Neural crest cell (in vitro differentiated cells): ENCODE measurements around the gene ELOA. TPM values are rescaled to one million over a fixed set of nuclear protein-coding genes. Genes with fewer than 3 reads are reported as not detected.

ENCODE experiments used
- DNase-seq: peaks from one replicate; pipeline ENCODE4 v3.0.0; 2021; ENCODE audit warnings: low read depth, mixed read lengths, low spot score
- H3K27ac Mint-ChIP-seq: one replicate; pipeline ENCODE4 v1.8.0; 2021; ENCODE audit warnings: mild to moderate bottlenecking, mixed read lengths; ENCODE audit not compliant: unreplicated experiment
- H3K27me3 Mint-ChIP-seq: 2 replicates; pipeline ENCODE4 v1.8.0; 2021; ENCODE audit warnings: low read depth, mild to moderate bottlenecking, mixed read lengths
- H3K36me3 Mint-ChIP-seq: 2 replicates; pipeline ENCODE4 v1.8.0; 2021; ENCODE audit warnings: low read depth, mild to moderate bottlenecking, mixed read lengths
- H3K4me1 Mint-ChIP-seq: 2 replicates; pipeline ENCODE4 v1.8.0; 2021; ENCODE audit warnings: mixed read lengths
- H3K4me3 Mint-ChIP-seq: one replicate; pipeline ENCODE4 v1.8.0; 2021; ENCODE audit warnings: mild to moderate bottlenecking, mixed read lengths
- H3K9me3 Mint-ChIP-seq: 2 replicates; pipeline ENCODE4 v1.8.0; 2021; ENCODE audit warnings: mixed read lengths
- total RNA-seq: library from RNA; stranded (reverse); gene quantifications from 2 replicates; pipeline ENCODE4 v1.2.1, GENCODE V29; 2021
- TF ChIP-seq, protein P1 (sequence below): fragments of 200-600 bp; sonication (generic); conservative IDR thresholded peaks from 2 replicates; pipeline ENCODE4 v1.5.0; 2021; ENCODE audit warnings: antibody characterized with exemption, mild to moderate bottlenecking

Gene ELOA
- total RNA-seq, 1 donor from 2014 or later = 45.8 TPM

DNA sequence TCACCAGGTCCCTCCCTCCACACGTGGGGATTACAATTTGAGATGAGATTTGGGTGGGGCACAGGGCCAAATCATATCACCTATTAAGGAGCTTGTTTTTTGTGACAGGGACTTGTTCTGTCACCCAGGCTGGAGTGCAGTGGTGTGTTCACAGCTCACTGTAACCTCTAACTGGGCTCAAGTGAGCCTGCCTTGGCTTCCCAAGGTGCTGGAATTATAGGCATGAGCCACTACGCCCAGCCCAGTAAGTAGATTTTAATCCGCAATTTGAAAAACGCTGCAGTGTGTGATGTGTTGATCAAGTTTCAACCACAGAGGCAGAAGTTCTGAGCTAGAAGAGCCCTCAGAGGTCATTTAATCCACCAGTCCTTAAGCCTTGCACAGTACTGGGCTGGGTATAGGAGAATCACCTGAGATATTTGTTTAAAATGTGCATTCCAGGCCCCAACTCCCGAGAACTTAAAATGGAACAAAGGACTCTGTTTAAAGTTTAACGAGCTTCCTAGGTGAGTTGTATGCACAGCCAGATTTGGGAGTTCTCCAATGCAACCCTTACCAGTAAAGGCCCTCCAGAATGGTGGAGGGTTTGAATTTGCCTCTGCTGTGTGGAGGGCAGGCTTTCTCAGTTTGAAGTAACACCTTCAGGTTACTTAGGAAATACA is 38.3 kb upstream of the ELOA start:
- Mint-ChIP-seq H3K36me3 (peaks cover 10% of the 10 kb centered on the region), H3K4me3 (no peak overlapping the region), H3K4me1 (no peaks in the 10 kb centered on the region), H3K9me3 (no peaks in the 10 kb centered on the region), H3K27me3 (no peaks in the 10 kb centered on the region), H3K27ac (no peak overlapping the region)
- no peak for DNase-seq
- TF ChIP-seq, protein P1, sequence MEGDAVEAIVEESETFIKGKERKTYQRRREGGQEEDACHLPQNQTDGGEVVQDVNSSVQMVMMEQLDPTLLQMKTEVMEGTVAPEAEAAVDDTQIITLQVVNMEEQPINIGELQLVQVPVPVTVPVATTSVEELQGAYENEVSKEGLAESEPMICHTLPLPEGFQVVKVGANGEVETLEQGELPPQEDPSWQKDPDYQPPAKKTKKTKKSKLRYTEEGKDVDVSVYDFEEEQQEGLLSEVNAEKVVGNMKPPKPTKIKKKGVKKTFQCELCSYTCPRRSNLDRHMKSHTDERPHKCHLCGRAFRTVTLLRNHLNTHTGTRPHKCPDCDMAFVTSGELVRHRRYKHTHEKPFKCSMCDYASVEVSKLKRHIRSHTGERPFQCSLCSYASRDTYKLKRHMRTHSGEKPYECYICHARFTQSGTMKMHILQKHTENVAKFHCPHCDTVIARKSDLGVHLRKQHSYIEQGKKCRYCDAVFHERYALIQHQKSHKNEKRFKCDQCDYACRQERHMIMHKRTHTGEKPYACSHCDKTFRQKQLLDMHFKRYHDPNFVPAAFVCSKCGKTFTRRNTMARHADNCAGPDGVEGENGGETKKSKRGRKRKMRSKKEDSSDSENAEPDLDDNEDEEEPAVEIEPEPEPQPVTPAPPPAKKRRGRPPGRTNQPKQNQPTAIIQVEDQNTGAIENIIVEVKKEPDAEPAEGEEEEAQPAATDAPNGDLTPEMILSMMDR = no peak

DNA sequence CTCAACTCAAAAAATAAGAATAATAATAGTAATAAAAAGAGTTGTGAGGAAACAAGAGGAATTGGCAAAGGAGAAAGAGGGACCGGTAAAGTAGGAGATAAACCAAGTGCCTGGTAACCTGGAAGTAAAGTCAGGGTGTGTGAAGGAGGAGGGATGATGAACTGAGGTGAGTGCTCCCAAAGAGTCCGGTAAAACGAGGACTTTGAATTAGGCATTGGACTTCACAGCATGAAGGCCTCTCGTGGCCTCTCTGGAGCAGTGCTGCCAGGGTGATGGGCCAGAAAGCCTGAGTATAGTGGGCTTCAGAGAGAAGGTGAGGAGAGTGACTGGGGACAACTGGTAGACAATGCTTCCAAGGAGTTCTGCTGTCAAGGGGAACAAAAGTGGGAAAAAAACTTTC is 34.0 kb upstream of the ELOA start:
- no peaks in the 10 kb centered on the region for H3K9me3 Mint-ChIP-seq
- peak overlapping the region; percentile 31 for H3K27ac Mint-ChIP-seq
- peaks cover 4% of the 10 kb centered on the region for H3K36me3 Mint-ChIP-seq
- DNase-seq = no peak
- TF ChIP-seq, protein P1 = no peak
- no peak overlapping the region for H3K4me3 Mint-ChIP-seq
- no peaks in the 10 kb centered on the region for H3K27me3 Mint-ChIP-seq
- no peaks in the 10 kb centered on the region for H3K4me1 Mint-ChIP-seq

DNA sequence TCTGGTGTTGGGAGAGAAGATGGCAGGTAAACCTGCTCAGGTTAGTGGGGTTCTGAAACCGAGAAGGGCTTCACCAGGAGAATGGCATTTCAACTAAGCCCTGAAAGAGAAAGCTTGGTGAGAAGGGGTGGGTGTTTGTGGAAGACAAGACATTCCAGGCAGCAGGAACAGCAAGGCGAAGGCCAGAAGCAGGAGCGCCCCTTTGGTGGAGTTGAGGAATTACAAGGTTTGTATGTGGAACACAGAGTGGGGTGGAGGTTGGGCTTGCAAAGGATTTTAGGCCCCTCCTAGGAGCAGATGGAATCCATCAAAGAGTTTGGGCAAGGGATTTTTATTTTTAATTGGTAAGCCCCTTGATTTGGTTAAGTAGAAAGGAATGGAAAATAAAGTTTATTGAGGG is 24.8 kb upstream of the ELOA start:
- H3K27ac Mint-ChIP-seq = no peak overlapping the region
- H3K4me1 Mint-ChIP-seq = peaks cover 4% of the 10 kb centered on the region
- H3K4me3 Mint-ChIP-seq = no peak overlapping the region
- H3K9me3 Mint-ChIP-seq = no peaks in the 10 kb centered on the region
- peak; percentile 43 for DNase-seq
- no peaks in the 10 kb centered on the region for H3K27me3 Mint-ChIP-seq
- TF ChIP-seq, protein P1 = peak; percentile 65
- no peaks in the 10 kb centered on the region for H3K36me3 Mint-ChIP-seq

DNA sequence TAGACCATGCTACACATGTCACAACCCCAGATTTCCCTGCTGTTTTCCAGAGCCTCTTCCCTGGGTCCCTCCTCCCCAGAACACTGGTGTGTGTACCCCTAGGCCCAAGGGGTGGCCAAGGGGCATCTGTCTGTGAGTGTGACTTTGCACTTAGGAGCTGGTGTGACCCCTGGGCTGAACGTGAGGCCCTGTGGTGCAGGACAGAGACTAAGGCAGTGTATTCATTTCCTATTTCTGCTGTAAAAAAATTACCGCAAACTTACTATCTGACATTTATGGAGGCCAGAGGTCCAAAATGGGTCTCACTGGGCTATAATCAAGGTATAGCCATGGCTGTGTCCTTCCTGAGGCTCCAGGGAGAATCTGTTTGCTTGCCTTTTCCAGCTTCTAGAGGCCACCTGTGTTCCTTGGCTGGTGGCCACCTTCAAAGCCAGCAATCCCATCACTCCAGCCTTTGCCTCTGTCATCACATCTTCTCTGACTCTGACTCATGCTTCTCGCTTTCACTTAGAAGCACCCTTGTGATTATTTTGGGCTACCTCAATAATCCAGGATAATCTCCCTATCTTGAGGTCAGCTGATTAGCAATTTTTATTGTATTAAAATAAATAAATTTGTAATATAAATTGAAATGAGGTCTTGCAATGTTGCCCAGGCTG is 24.0 kb upstream of the ELOA start:
- Mint-ChIP-seq H3K4me1 (peaks cover 4% of the 10 kb centered on the region), H3K36me3 (no peaks in the 10 kb centered on the region), H3K9me3 (no peaks in the 10 kb centered on the region), H3K27ac (no peak overlapping the region), H3K27me3 (no peaks in the 10 kb centered on the region), H3K4me3 (no peak overlapping the region)
- TF ChIP-seq, protein P1 = no peak
- DNase-seq = no peak

DNA sequence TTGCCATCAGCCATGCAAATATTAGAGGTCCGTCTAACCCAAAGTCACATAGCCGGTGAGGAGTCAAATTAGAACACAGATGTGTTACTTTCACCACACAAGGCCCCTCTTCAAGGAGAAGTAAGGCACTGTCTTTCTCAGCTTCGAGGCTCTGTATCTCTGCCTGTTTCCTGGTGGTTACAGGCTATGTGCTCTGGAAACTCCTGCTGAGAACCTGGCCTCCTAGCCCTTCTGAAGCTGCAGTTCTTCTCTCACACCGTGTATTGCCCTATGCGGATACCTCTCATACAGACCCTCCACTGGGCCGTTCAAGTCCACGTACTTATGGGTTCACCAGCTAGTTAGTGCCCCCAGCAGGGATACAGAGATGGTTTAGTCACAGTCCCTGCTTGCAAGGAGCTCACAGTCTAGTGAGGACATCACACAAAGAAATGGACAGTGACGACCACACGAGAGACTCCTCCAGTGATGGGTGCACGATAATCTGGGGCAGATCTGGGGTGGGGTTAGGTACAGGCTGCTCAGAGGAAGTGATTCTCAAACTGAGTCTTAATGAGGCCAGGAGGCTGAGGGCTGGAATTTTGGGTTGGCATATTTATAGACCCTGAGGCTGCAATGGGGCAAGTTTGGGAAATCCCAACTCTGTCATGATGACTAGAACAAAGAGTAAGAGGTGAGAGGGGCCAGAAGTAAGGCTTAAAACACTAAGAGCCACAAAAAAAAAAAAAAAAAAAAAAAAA is 22.8 kb upstream of the ELOA start:
- Mint-ChIP-seq H3K27ac (no peak overlapping the region), H3K4me1 (peaks cover 4% of the 10 kb centered on the region), H3K36me3 (no peaks in the 10 kb centered on the region), H3K4me3 (no peak overlapping the region), H3K27me3 (no peaks in the 10 kb centered on the region), H3K9me3 (no peaks in the 10 kb centered on the region)
- TF ChIP-seq, protein P1 = no peak
- DNase-seq = no peak
